H1 (cell line): ENCODE data around the gene GAST. TPM values are rescaled to one million over a fixed set of nuclear protein-coding genes. Genes with fewer than 3 reads are reported as not detected.

Experiments
- BACH1 ChIP-seq: IDR thresholded peaks from 2 replicates; pipeline ENCODE4 v1.6.1; 2012; ENCODE audit warnings: low read length, improper control_type of control experiment
- CREB1 ChIP-seq: IDR thresholded peaks from 2 replicates; pipeline ENCODE4 v1.6.1; 2012; ENCODE audit warnings: inconsistent platforms
- KDM5A ChIP-seq: fragments of 200-600 bp; IDR thresholded peaks from 2 replicates; pipeline ENCODE4 v1.7.1; 2012; ENCODE audit warnings: mild to moderate bottlenecking, low read length, inconsistent platforms, mixed read lengths
- RBBP5 ChIP-seq: IDR thresholded peaks from 2 replicates; pipeline ENCODE4 v1.7.1; 2012; ENCODE audit warnings: low read depth, mild to moderate bottlenecking, inconsistent platforms, low read length, moderate library complexity, borderline replicate concordance
- SP2 ChIP-seq: IDR thresholded peaks from 2 replicates; pipeline ENCODE4 v1.6.1; 2012; ENCODE audit warnings: mild to moderate bottlenecking, low read length, inconsistent platforms
- TAF7 ChIP-seq: optimal IDR thresholded peaks from 2 replicates; pipeline ENCODE3; 2011; ENCODE audit warnings: low read depth, mild to moderate bottlenecking, inconsistent platforms, low read length, moderate library complexity, borderline replicate concordance
- polyA plus RNA-seq, 7 experiments: library from polyadenylated mRNA; depleted of rRNA in 3 of 7; stranded (reverse) in 5 of 7; unstranded in 2 of 7; fragments of >200 nt in 5 of 7; fragments of 200-250 nt in 2 of 7; gene quantifications; 1 replicate in 5 of 7; 2 replicates in 1 of 7; 4 replicates in 1 of 7; pipeline versions ENCODE4 v1.2.1 to v1.2.3, GENCODE V29; 2011 to 2013; ENCODE audit warnings: missing spikeins in 2 of 7, mixed read lengths in 2 of 7
- total RNA-seq: library from RNA; stranded (reverse); fragmentation: NEBNext Ultra II Directional; extraction: Animal tissue kit (Norgen Biotek cat#: 25700); gene quantifications from 2 replicates; pipeline ENCODE4 v1.2.1, GENCODE V29; 2021

The GAST gene
- total and polyA plus RNA-seq, 2 of the 8 experiments (the other 6 are each of a cell fraction or from before 2014, with no cell fraction given): not detected

DNA sequence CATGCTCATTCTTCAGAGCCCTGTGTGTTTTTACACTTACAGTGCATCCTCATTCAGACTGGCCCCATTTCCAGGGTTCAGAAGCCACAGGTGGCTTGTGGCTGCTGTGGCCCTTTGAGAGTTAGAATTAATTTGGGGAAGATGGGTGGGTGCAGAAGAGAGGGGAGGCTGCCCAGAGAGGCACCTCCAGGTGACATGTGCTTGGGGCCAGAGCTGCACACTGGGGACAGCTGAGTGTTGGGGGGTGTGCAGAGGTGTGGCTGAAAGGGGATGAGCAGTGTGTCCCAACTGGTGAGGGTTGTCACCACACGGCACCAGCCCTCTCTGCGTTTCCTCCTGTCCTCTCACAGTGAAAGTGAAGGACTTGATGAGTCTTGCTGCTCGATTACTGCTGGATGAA lies 30.4 kb upstream of the GAST start (continued):
- TF ChIP-seq BACH1: no peak
- TF ChIP-seq CREB1: no peak
- no peak for TF ChIP-seq RBBP5
- no peak for TF ChIP-seq TAF7
- TF ChIP-seq KDM5A: no peak
- TF ChIP-seq SP2: no peak
